GM21367 (cell line): ENCODE results near the gene UBP1.
"Not testable (repeated sequence)": the region's sequence is repeated elsewhere in the genome, so short reads cannot be mapped to it uniquely, and the experiment has no call there.

Experiments
- ATAC-seq: cut with Tn5 transposase; IDR thresholded peaks from one replicate; pipeline ENCODE4 v1.9.1; 2021; ENCODE audit not compliant: unreplicated experiment

UBP1 gene, protein sequence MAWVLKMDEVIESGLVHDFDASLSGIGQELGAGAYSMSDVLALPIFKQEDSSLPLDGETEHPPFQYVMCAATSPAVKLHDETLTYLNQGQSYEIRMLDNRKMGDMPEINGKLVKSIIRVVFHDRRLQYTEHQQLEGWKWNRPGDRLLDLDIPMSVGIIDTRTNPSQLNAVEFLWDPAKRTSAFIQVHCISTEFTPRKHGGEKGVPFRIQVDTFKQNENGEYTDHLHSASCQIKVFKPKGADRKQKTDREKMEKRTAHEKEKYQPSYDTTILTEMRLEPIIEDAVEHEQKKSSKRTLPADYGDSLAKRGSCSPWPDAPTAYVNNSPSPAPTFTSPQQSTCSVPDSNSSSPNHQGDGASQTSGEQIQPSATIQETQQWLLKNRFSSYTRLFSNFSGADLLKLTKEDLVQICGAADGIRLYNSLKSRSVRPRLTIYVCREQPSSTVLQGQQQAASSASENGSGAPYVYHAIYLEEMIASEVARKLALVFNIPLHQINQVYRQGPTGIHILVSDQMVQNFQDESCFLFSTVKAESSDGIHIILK

GRCh38 chr3:33440328-33441224 lies at the start of gene UBP1:
TSS of gene UBP1 (minus strand) at chr3:33440405. CDS start at chr3:33439848, 557 bp downstream.
- peak; percentile 84 for ATAC-seq

DNA sequence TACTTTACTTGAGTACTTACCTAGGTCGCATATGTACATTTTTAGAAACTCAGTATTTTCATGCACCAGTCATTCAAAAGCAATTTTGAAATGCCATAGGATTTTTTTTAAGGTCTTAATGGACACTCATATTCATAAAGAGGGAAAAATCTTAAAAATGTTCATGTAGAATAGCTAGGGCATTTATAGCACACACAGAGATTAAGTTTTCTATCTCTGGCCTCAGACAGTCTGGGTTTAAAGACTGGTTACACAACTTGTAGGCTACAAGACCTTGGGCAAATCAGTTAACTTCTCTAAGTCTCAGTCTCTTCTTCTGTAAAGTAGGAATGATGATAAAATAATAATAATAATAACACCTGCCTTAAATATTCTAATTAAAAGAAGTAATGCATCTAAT lies 48.5 kb upstream of the UBP1 start:
- no peak for ATAC-seq

- no peak for ATAC-seq
These were observed 48.0 kb upstream of the UBP1 start for GRCh38 chr3:33488246-33488645.

GRCh38 chr3:33482111-33482521 lies 41.9 kb upstream of the UBP1 start:
- ATAC-seq: no peak

DNA sequence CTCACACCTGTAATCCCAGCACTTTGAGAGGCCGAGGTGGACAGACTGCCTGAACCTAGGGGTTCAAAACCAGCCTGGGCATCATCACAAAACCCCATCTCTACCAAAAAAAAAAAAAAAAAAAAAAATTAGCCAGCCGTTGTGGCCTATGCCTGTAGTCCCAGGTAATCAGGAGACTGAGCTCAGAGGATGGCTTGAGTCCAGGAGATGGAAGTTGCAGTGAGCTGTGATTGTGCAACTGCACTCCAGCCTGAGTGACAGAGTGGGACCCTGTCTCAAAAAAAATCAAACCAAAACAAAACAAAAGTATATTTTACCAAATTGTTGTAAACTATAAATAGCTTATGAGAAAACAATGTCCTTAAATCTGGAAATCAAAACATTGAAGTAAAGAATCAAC lies 34.7 kb upstream of the UBP1 start:
- ATAC-seq: no peak

GRCh38 chr3:33473813-33474212 lies 33.6 kb upstream of the UBP1 start:
- no peak for ATAC-seq

- ATAC-seq: no peak
These were observed 27.6 kb upstream of the UBP1 start for GRCh38 chr3:33467786-33468185.

DNA sequence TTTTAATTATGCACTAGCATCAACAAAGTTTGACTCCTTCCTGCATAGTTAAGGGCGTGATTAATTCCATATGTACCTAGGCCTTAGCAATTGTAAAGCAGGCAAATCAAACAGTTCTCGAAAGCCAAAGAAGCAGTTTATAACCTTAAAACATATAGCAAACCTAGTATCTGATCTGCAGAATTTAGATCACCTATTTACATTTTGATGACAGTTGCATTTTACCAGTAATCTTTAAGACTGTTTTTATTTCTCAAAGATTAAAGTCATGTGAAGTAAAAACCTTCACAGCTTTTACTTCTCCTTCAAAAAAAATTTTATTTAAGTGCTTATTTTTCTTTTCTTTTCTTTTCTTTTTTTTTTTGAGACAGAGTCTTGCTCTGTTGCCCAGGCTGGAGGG lies 20.9 kb upstream of the UBP1 start:
- ATAC-seq: no peak

DNA sequence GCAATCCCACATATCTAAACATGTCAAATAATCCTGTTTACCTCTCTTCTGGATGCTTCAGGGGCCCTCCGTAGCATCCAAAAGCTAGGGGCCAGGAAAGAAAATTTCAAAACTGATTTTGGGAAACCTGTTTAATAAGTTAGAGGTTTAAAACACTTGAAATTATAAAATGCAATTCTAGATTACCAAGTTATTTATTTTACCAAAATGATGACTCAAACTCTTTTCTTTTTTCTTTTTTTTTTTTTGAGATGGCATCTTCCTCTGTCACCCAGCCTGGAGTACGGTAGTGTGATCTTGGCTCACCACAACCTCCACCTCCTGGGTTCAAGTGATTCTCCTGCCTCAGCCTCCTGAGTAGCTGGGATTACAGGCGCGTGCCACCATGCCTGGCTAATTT lies 19.4 kb upstream of the UBP1 start:
- not testable (repeated sequence) for ATAC-seq

DNA sequence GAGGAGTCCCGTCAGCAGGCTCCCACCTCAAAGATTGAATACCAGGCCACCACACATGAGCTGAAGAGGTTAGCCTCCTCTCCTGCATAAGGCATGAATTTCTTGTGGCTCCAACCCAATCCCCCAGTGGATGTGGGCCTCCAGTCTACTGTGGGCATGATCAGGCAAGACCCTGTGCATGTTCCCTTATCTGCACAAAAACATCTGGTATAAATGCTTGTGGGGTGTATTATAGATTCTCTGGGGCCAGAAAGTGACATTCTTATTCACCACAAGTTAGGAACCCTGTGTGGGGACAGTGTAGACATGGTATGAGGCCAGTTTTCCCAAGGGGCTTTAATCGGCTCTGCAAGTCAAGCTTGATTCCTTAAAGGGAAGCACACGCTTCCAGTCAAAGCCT lies 18.2 kb upstream of the UBP1 start:
- ATAC-seq: no peak

- no peak for ATAC-seq
These were observed 16.6 kb upstream of the UBP1 start for GRCh38 chr3:33456756-33457155.

GRCh38 chr3:33453331-33453761 lies 13.1 kb upstream of the UBP1 start:
- ATAC-seq: no peak

GRCh38 chr3:33451994-33452393 lies 11.8 kb upstream of the UBP1 start:
- not testable (repeated sequence) for ATAC-seq

GRCh38 chr3:33447958-33448357 lies 7.8 kb upstream of the UBP1 start:
- no peak for ATAC-seq

DNA sequence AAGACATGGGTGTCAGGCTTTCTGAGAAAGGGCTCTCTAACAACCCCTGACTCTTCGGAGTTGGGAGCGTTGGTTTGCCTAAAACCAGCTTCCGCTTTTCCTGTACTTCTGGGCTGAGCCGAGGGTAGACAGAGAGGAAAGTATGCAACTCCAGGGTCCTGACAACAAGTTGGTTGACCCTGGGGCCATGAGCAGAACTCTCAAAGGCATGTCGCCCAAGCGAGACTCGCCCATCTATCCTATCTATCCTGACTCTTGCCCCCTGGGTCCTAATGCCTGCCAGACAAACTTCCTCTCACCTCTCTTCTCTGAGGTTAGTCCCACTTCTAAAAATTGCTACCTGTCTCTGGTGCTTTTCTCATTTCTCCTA lies 7.0 kb upstream of the UBP1 start:
- ATAC-seq: not testable (repeated sequence)

DNA sequence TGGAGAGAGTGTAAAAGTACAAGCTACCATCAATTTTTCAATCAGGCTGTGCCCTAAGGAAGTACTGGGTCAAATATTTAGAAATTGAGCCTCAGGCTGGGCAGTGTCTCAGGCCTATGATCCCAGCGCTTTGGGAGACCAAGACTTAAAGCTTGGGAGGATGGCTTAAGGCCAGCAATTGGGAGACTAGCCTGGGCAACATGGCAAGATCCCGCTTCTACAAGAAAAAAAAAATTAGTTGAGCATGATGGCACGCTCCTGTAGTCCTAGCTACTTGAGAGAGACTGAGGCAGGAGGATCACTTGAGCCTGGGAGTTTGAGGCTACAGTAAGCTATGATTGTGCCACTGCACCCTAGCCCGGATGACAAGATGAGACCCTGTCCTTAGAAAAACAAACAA lies 2.0 kb upstream of the UBP1 start:
- ATAC-seq: no peak

- no peak for ATAC-seq
These were observed 1.2 kb upstream of the UBP1 start for GRCh38 chr3:33441225-33441976.

DNA sequence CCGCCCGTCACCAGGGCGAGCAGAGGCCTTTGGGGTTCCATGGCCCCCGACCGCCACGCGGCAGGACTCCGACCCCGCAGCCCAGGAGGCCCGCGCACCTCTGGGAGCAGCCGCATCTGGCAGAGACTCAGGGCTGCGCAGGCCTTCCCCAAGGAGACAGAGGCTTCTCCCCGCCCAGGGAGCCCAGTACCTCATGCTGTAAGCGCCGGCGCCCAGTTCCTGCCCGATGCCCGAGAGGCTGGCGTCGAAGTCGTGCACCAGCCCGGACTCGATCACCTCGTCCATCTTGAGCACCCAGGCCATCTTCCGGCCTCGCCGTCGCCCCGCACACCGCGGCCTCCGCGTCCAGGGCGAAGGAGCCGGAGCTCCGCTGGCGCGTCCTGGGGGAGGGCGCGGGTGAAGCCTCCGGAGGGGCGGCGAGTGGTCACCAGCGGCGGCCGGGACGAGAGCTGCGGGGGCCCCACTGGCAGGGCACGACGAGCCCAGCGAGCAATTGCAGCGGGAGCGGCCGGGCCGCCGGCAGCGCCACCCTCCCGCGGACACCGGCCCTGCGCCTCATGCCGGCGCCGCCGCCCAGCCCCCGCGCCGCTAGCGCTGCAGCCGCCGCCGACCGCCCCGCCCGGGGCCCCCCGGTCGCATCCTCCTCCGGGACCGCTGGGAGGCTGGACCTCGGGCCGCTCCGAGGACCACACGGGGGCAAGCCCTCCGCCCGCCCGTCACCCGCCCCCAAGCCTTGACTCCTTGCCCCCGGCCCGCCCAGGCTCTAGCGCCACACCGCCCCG lies 468 bp downstream of the UBP1 start:
- ATAC-seq: peak; percentile 5

- no peak for ATAC-seq
These were observed 1.2 kb downstream of the UBP1 start for GRCh38 chr3:33438881-33439545.

- ATAC-seq: no peak
These were observed 1.9 kb downstream of the UBP1 start for GRCh38 chr3:33438284-33438668.
